B cell (primary cell): Measurements from ENCODE around the gene ELK4. TPM values are rescaled to one million over a fixed set of nuclear protein-coding genes. Genes with fewer than 3 reads are reported as not detected.

Source experiments
- ATAC-seq: fragments of 200-7000 bp; cut with Tn5 transposase; one replicate; pipeline ENCODE4 v1.10.0; 2021; ENCODE audit warnings: low read depth, mild to moderate bottlenecking, moderate number of reproducible peaks, moderate library complexity
- CTCF ChIA-PET: fragments of 350-600 bp; sonication (Branson Sonifier 250); formaldehyde crosslinking; loops from one replicate; lab custom pipeline; 2021; ENCODE audit warnings: antibody characterized with exemption, inconsistent platforms; lab: Charles Lee
- POLR2A ChIA-PET: fragments of 350-600 bp; sonication (Branson Sonifier 250); formaldehyde crosslinking; loops from one replicate; lab custom pipeline; 2021; ENCODE audit warnings: antibody characterized with exemption; lab: Charles Lee
- DNase-seq: peaks from one replicate; pipeline ENCODE4 v3.0.0; 2013
- H2AFZ ChIP-seq: 2 replicates; pipeline ENCODE4 v1.6.1; 2012; ENCODE audit warnings: mild to moderate bottlenecking, low read depth, low read length; ENCODE audit not compliant: insufficient read depth, poor library complexity, severe bottlenecking
- H3K27ac ChIP-seq, 2 donors: 1 replicate in 1 of 2; 2 replicates in 1 of 2; pipeline ENCODE4 v1.5.1; 2012 to 2013; ENCODE audit warnings: low read length in 2 of 2, mild to moderate bottlenecking in 2 of 2, moderate library complexity in 1 of 2
- H3K27me3 ChIP-seq, 4 experiments: fragments of 200-600 bp in 1 of 4; sonication (generic) in 1 of 4; replicated peaks in 1 of 4; 1 replicate in 2 of 4; 2 replicates in 2 of 4; pipeline versions ENCODE4 v1.6.1 to v1.7.0; 2013 to 2016; ENCODE audit warnings: low read length in 3 of 4, mild to moderate bottlenecking in 2 of 4, mixed read lengths in 1 of 4, moderate library complexity in 1 of 4; ENCODE audit not compliant: insufficient read depth in 4 of 4, control insufficient read depth in 3 of 4; ENCODE audit errors: control extremely low read depth in 1 of 4
- H3K36me3 ChIP-seq, 2 experiments: replicated peaks in 1 of 2; 1 replicate in 1 of 2; 2 replicates in 1 of 2; pipeline versions ENCODE4 v1.6.1 to v1.7.1; 2013; ENCODE audit warnings: low read length in 1 of 2; ENCODE audit not compliant: insufficient read depth in 2 of 2, control insufficient read depth in 1 of 2; ENCODE audit errors: control extremely low read depth in 1 of 2, extremely low read depth in 1 of 2
- H3K4me1 ChIP-seq, 2 donors: fragments of 200-600 bp in 1 of 2; sonication (generic) in 1 of 2; 1 replicate in 1 of 2; 2 replicates in 1 of 2; pipeline versions ENCODE4 v1.5.1 to v1.6.1; 2013 to 2017; ENCODE audit warnings: low read length in 2 of 2; ENCODE audit not compliant: control insufficient read depth in 2 of 2, insufficient read depth in 2 of 2
- H3K4me2 ChIP-seq: replicated peaks from 2 replicates; pipeline ENCODE3; 2012; ENCODE audit warnings: mild to moderate bottlenecking, low read depth, low read length; ENCODE audit not compliant: poor library complexity, severe bottlenecking
- H3K4me3 ChIP-seq, 5 experiments: fragments of 200-600 bp in 1 of 5; sonication (generic) in 1 of 5; 1 replicate in 3 of 5; 2 replicates in 2 of 5; pipeline versions ENCODE4 v1.5.1 to v1.7.0; 2011 to 2016; ENCODE audit warnings: low read length in 4 of 5, mild to moderate bottlenecking in 4 of 5, low read depth in 2 of 5, control low read depth in 1 of 5, moderate library complexity in 1 of 5; ENCODE audit not compliant: insufficient read depth in 1 of 5; ENCODE audit errors: control extremely low read depth in 1 of 5, extremely low read depth in 1 of 5
- H3K79me2 ChIP-seq: fragments of 200-600 bp; sonication (generic); one replicate; pipeline ENCODE4 v1.6.0; 2016; ENCODE audit warnings: low read length; ENCODE audit not compliant: control insufficient read depth, insufficient read depth
- H3K9ac ChIP-seq: fragments of 200-600 bp; sonication (generic); 2 replicates; pipeline ENCODE4 v1.6.1; 2017; ENCODE audit warnings: mild to moderate bottlenecking, low read length, moderate library complexity
- H3K9me3 ChIP-seq, 3 donors: one replicate each; pipeline versions ENCODE4 v1.6.1 to v1.7.1; 2013; ENCODE audit warnings: low read length in 2 of 3; ENCODE audit not compliant: control insufficient read depth in 2 of 3, insufficient read depth in 1 of 3; ENCODE audit errors: control extremely low read depth in 1 of 3
- H4K20me1 ChIP-seq: 2 replicates; pipeline ENCODE4 v1.6.0; 2012; ENCODE audit warnings: mild to moderate bottlenecking, low read length; ENCODE audit not compliant: insufficient read depth, control insufficient read depth, poor library complexity, severe bottlenecking
- H3K27ac Mint-ChIP-seq: one replicate; pipeline ENCODE4 v1.8.0; 2021; ENCODE audit warnings: mixed read lengths
- H3K27me3 Mint-ChIP-seq: one replicate; pipeline ENCODE4 v1.8.0; 2021; ENCODE audit warnings: mixed read lengths
- H3K4me1 Mint-ChIP-seq: one replicate; pipeline ENCODE4 v1.8.0; 2021; ENCODE audit warnings: mixed read lengths
- H3K4me3 Mint-ChIP-seq: one replicate; pipeline ENCODE4 v1.8.0; 2021; ENCODE audit warnings: mixed read lengths
- H3K9me3 Mint-ChIP-seq: one replicate; pipeline ENCODE4 v1.8.0; 2022; ENCODE audit warnings: mixed read lengths; ENCODE audit not compliant: insufficient read depth
- EZH2 ChIP-seq: IDR thresholded peaks from 2 replicates; pipeline ENCODE4 v1.6.1; 2012; ENCODE audit warnings: borderline replicate concordance, low read depth, mild to moderate bottlenecking, moderate library complexity, low read length; ENCODE audit not compliant: insufficient read depth, poor library complexity, severe bottlenecking
- WGBS: methylation state at CpG from one replicate; pipeline ENCODE4 v1.1.5; 2013; ENCODE audit warnings: missing lambda C conversion rate; ENCODE audit not compliant: insufficient coverage; 5-methylcytosine and 5-hydroxymethylcytosine counted together
- intact Hi-C: fragments of 100-400 bp; cut with micrococcal nuclease; formaldehyde crosslinking; loops from one replicate; pipeline ENCODE4 v1.10.0; 2022
- polyA plus RNA-seq: library from polyadenylated mRNA; depleted of rRNA; stranded (reverse); fragments of >200 nt; gene quantifications from 2 replicates; pipeline ENCODE4 v1.2.3, GENCODE V29; 2012
- total RNA-seq, 2 donors: library from RNA; stranded (reverse); fragments of 120-200 nt in 1 of 2; gene quantifications; 1 replicate in 1 of 2; 2 replicates in 1 of 2; pipeline versions ENCODE4 v1.2.3 to v1.2.4, GENCODE V29; 2013 to 2022
- TF ChIP-seq, protein P1 (sequence below): fragments of 200-600 bp; IDR thresholded peaks from one replicate; pipeline ENCODE4 v1.8.0; 2022; ENCODE audit warnings: antibody characterized with exemption, mild to moderate bottlenecking

ELK4 gene
- total and polyA plus RNA-seq, 2 donors (not counting 1 experiment from before 2014, with no cell fraction given), result 11.0 to 151 TPM

DNA sequence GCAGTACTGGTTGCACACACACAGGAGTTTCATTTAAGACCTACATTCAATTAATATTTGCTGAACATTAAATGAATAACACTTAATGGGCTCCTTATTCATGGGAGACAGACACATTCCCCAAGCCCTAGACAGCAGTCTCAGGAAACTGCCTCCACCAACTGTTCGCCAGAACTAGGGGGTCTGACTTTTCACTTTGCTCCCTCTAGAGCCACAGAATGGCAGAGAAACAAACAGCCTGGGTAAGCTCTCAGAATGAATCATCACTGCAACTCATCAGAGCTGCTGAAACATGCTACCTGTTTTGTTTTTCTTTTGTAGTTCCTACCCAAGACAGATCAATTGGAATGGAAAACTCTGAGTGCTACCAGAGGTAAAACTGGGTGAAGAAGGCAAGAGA, 31.7 kb downstream of the ELK4 start:
- POLR2A ChIA-PET, result no interaction called here
- CTCF ChIA-PET, result interaction anchor here (1.2 to 15.5 kb wide), 4 partner anchors 8 to 506 kb away, joined by 3 to 658 read pairs (median 18); partner anchors contain the start of gene ELK4
- 83% methylated on average over 1 of the region's 1 CpG for WGBS
- H3K79me2 ChIP-seq, result peaks cover 17% of the 10 kb centered on the region
- peaks cover 3 to 44% of the 10 kb centered on the region in 2 experiments for H3K36me3 ChIP-seq
- no peaks in the 10 kb centered on the region for H3K27me3 Mint-ChIP-seq
- no peak overlapping the region for H3K4me3 ChIP-seq
- no peak overlapping the region for H3K27ac Mint-ChIP-seq
- H3K27me3 ChIP-seq, result no peaks in the 10 kb centered on the region
- no peak for TF ChIP-seq EZH2
- no peak overlapping the region for H3K9ac ChIP-seq
- DNase-seq (no peak), ATAC-seq (no peak)
- no peak overlapping the region for H3K27ac ChIP-seq
- no peaks in the 10 kb centered on the region for H4K20me1 ChIP-seq
- H2AFZ ChIP-seq, result no peak overlapping the region
- intact Hi-C loops, result no loop called here
- peaks cover 20 to 24% of the 10 kb centered on the region in 2 donors for H3K4me1 ChIP-seq
- no peak overlapping the region for H3K4me3 Mint-ChIP-seq
- no peaks in the 10 kb centered on the region for H3K9me3 ChIP-seq
- H3K4me2 ChIP-seq, result no peak overlapping the region
- H3K9me3 Mint-ChIP-seq, result no peaks in the 10 kb centered on the region
- peaks cover 28% of the 10 kb centered on the region for H3K4me1 Mint-ChIP-seq

DNA sequence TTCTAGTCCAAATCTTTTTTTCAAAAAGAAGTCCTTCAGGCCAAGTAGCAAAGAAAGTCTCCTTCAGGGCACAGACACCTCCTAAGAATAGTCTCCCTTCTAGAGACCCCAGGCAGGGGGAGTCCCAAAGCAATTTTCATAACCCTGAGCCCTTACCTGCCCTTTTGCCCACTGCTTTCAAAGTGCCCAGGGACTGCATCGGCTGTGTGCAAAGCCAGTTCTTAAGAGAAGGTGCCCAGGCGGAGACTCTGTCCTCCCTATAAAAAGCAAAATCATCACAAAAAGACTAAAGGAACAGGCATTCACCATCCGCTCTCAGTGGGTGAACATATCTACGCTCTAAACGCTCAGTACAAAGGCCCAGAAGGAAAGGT, 32.2 kb downstream of the ELK4 start:
- DNase-seq, result no peak
- Mint-ChIP-seq H3K27me3 (no peaks in the 10 kb centered on the region), H3K9me3 (no peaks in the 10 kb centered on the region), H3K27ac (no peak overlapping the region), H3K4me3 (no peak overlapping the region), H3K4me1 (peaks cover 28% of the 10 kb centered on the region)
- no peak overlapping the region for H2AFZ ChIP-seq
- intact Hi-C loops, result no loop called here
- peaks cover 3 to 44% of the 10 kb centered on the region in 2 experiments for H3K36me3 ChIP-seq
- TF ChIP-seq, protein P1, sequence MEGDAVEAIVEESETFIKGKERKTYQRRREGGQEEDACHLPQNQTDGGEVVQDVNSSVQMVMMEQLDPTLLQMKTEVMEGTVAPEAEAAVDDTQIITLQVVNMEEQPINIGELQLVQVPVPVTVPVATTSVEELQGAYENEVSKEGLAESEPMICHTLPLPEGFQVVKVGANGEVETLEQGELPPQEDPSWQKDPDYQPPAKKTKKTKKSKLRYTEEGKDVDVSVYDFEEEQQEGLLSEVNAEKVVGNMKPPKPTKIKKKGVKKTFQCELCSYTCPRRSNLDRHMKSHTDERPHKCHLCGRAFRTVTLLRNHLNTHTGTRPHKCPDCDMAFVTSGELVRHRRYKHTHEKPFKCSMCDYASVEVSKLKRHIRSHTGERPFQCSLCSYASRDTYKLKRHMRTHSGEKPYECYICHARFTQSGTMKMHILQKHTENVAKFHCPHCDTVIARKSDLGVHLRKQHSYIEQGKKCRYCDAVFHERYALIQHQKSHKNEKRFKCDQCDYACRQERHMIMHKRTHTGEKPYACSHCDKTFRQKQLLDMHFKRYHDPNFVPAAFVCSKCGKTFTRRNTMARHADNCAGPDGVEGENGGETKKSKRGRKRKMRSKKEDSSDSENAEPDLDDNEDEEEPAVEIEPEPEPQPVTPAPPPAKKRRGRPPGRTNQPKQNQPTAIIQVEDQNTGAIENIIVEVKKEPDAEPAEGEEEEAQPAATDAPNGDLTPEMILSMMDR, result no peak
- ChIA-PET CTCF (interaction anchor here (1.2 to 15.5 kb wide), 4 partner anchors 8 to 507 kb away, joined by 3 to 658 read pairs (median 19); no protein-coding TSS in a partner anchor), POLR2A (no interaction called here)
- peaks cover 17% of the 10 kb centered on the region for H3K79me2 ChIP-seq
- H3K4me3 ChIP-seq, result no peak overlapping the region
- H3K9ac ChIP-seq, result no peak overlapping the region
- H3K27me3 ChIP-seq, result no peaks in the 10 kb centered on the region
- peaks cover 21 to 24% of the 10 kb centered on the region in 2 donors for H3K4me1 ChIP-seq
- no peak overlapping the region for H3K27ac ChIP-seq
- H3K4me2 ChIP-seq, result no peak overlapping the region
- no peaks in the 10 kb centered on the region for H3K9me3 ChIP-seq
- H4K20me1 ChIP-seq, result no peaks in the 10 kb centered on the region
- ATAC-seq, result no peak
- 90% methylated on average over 5 of the region's 5 CpGs for WGBS
